Epithelial cell of proximal tubule (primary cell): Measurements from ENCODE around the gene IL6ST. TPM values are rescaled to one million over a fixed set of nuclear protein-coding genes. Genes with fewer than 3 reads are reported as not detected.
A peak's percentile ranks its signal among the peaks of the same experiment; 100 is the strongest.

Experiments used
- DNase-seq: peaks from one replicate; pipeline ENCODE4 v3.0.0-alpha.2; 2011; ENCODE audit warnings: low read depth
- H3K4me3 ChIP-seq: 2 replicates; pipeline ENCODE4 v1.5.1; 2011; ENCODE audit warnings: low read depth, mild to moderate bottlenecking, low read length
- total RNA-seq: library from RNA; depleted of rRNA; stranded (reverse); fragments of >200 nt; gene quantifications from 2 replicates; pipeline ENCODE4 v1.2.3, GENCODE V29; 2015
- TF ChIP-seq, protein P1 (sequence below): conservative IDR thresholded peaks from 2 replicates; pipeline ENCODE4 v1.5.1; 2012; ENCODE audit warnings: low read depth, mild to moderate bottlenecking, low read length

Gene IL6ST
- total RNA-seq, 1 donor from 2014 or later = 61.6 TPM

DNA sequence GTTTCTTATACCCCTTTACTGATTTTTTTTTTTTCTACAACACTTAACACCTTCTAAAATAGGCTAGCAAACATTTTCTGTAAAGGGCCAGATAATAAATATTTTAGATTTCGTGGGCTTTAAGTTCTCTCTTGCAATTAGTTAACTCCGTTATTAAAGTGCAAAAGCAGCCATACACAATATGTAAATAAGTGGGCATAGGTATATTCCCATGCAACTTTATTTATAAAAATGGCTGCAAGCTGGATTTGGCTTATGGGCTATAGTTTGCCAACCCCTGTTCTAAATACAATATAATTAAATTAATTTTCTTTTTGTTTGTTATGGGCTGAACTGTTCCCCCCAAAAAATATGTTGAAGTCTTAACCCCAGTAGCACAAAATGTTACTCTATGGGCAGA, 10.8 kb downstream of the IL6ST start:
- no peak for DNase-seq
- H3K4me3 ChIP-seq = no peak overlapping the region
- TF ChIP-seq, protein P1, sequence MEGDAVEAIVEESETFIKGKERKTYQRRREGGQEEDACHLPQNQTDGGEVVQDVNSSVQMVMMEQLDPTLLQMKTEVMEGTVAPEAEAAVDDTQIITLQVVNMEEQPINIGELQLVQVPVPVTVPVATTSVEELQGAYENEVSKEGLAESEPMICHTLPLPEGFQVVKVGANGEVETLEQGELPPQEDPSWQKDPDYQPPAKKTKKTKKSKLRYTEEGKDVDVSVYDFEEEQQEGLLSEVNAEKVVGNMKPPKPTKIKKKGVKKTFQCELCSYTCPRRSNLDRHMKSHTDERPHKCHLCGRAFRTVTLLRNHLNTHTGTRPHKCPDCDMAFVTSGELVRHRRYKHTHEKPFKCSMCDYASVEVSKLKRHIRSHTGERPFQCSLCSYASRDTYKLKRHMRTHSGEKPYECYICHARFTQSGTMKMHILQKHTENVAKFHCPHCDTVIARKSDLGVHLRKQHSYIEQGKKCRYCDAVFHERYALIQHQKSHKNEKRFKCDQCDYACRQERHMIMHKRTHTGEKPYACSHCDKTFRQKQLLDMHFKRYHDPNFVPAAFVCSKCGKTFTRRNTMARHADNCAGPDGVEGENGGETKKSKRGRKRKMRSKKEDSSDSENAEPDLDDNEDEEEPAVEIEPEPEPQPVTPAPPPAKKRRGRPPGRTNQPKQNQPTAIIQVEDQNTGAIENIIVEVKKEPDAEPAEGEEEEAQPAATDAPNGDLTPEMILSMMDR = no peak

DNA sequence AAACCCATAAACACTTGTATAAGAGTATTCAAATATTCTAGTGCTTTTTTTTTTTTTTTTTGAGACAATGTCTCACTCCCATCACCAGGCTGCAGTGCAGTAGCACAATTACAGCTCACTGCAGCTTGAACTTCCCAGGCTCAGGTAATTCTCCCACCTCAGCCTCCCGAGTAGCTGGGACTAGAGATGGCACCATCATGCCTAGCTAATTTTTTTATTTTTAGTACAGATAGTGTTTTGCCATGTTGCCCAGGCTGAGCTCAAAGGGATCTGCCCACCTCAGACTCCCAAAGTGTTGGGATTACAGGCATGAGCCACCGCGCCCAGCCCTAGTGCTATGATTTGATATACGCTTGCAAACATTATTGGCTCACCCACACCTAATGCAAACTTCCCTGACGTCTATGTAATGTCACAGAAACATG, 11.8 kb downstream of the IL6ST start:
- DNase-seq = no peak

DNA sequence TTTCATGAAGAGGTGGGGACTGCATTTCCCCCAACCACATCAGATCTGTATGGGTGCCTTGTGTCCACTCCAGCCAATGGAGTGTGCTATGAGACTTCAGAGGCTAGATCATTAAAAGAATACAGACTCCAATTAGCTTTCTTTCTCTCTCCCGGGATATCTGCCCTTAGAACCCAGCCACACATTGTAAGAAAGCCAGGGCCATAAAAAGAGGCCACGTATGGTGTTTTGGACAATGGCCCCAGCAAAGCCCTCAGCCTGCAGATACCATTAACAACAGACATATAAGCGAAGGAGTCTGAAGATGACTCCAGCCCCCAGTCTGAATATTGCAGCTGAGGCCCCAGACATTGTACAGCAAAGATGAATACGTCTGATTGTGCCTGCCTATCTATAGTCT, 21.5 kb downstream of the IL6ST start:
- H3K4me3 ChIP-seq = no peak overlapping the region
- TF ChIP-seq, protein P1 = no peak
- DNase-seq = no peak

More for the DNA sequence above, 11.8 kb downstream of the IL6ST start:
- TF ChIP-seq, protein P1 = peak; percentile 46
- no peak overlapping the region for H3K4me3 ChIP-seq

DNA sequence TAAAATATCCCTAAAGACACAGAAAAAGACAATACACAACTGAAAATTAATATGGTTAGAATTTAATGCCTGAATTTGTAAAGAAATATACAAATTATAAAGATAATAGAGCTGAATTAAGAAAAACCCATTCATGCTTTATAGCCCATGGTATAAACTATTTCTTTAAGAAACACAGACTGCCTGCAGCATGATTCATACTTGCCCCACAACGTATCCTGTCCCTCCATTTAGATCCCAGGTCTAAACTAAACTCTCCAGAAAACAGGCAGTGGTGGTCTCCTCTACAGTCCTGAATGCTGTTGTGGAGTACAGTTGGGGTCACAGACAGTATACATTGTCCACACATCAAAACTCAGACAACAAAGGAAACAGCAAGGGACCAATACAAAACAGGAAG, 24.8 kb downstream of the IL6ST start:
- no peak overlapping the region for H3K4me3 ChIP-seq
- TF ChIP-seq, protein P1 = no peak
- DNase-seq = no peak

DNA sequence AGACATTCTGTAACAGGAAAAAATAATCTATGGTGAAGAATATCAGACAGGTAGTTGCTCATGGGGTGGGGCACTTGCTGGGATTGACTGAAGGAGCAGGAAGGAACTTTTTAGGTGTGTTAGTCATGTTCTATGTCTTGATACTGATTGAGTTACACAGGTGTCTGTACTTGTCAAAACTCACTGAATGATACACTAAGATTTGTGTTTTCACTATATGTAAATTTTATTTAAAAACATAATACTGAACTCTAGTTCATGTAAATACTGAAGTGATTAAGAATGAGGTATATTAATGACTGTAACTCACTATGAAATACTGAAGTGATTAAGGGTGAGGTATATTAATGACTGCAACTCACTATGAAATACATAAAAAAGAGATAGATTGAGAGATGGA, 28.5 kb downstream of the IL6ST start:
- DNase-seq = no peak
- TF ChIP-seq, protein P1 = no peak
- no peak overlapping the region for H3K4me3 ChIP-seq

DNA sequence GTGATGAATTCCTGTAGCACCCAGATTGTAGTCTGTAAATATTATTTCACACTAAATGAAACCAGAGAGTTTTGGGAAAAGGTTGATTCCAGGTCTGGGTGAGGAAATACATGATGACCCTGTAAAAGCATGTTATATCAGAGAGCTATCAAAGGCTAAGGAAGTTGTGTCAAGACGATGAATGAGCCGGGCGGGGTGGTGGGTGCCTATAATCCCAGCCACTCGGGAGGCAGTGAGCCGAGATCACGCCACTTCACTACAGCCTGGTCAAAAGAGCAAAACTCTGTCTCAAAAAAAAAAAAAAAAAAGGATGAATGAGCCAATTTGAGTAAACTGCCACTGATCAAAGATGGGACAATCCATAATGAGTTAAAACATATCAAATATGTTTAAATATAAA, 29.2 kb downstream of the IL6ST start:
- TF ChIP-seq, protein P1 = no peak

DNA sequence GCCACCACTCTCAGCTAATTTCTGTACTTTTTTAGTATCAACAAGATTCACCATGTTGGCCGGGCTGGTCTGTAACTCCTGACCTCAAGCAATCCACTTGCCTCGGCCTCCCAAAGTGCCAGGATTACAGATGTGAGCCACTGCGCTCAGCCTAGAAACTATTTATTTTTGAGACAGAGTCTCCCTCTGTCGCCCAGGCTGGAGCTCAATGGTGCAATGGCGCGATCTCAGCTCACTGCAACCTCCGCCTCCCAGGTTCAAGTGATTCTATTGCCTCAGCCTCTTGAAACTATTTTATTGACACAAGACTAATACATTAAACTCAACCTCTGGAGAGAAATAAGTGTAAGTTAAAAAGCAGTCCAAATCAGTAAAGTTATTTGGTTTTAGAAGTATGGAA, 34.0 kb downstream of the IL6ST start:
- DNase-seq = no peak
- H3K4me3 ChIP-seq = no peak overlapping the region
- TF ChIP-seq, protein P1 = no peak

More for the DNA sequence above, 29.2 kb downstream of the IL6ST start:
- no peak for DNase-seq
- H3K4me3 ChIP-seq = no peak overlapping the region
